Vagina (tissue), 2 donors: Measurements from ENCODE around the gene ZNF423.

Source experiments
- CTCF ChIP-seq, 3 experiments: fragments of 450-650 bp in 2 of 3; fragments of 200-600 bp in 1 of 3; sonication (generic) in 1 of 3; IDR thresholded peaks; one replicate each; pipeline ENCODE4 v1.5.1; 2017 to 2019; ENCODE audit warnings: antibody characterized with exemption in 3 of 3, mild to moderate bottlenecking in 2 of 3, moderate library complexity in 2 of 3
- POLR2A ChIP-seq, 2 donors: fragments of 450-650 bp; IDR thresholded peaks; one replicate each; pipeline ENCODE4 v1.6.1; 2017; ENCODE audit warnings: antibody characterized with exemption in 2 of 2, mild to moderate bottlenecking in 2 of 2, moderate library complexity in 2 of 2

- TF ChIP-seq CTCF (IDR thresholded peaks at IDR 0.05) (no peak), POLR2A (IDR thresholded peaks at IDR 0.05) (no peak)
Measured at GRCh38 chr16:49901711-49902110, 45.8 kb upstream of the ZNF423 start.
